Type B pancreatic cell (in vitro differentiated cells): ENCODE data around the gene MTF2. TPM values are rescaled to one million over a fixed set of nuclear protein-coding genes. Genes with fewer than 3 reads are reported as not detected.
A peak's percentile ranks its signal among the peaks of the same experiment; 100 is the strongest.

Experiments used
- DNase-seq: peaks from one replicate; pipeline ENCODE4 v3.0.0; 2021; ENCODE audit warnings: mixed read lengths; ENCODE audit not compliant: unreplicated experiment; ENCODE audit errors: extremely low spot score
- H3K27ac Mint-ChIP-seq: 2 replicates; pipeline ENCODE4 v1.8.0; 2021; ENCODE audit warnings: mild to moderate bottlenecking, mixed read lengths
- H3K27me3 Mint-ChIP-seq: 2 replicates; pipeline ENCODE4 v1.8.0; 2021; ENCODE audit warnings: mixed read lengths
- H3K36me3 Mint-ChIP-seq: 2 replicates; pipeline ENCODE4 v1.8.0; 2021; ENCODE audit warnings: mixed read lengths
- H3K4me1 Mint-ChIP-seq: one replicate; pipeline ENCODE4 v1.8.0; 2021; ENCODE audit warnings: mixed read lengths; ENCODE audit not compliant: unreplicated experiment
- H3K4me3 Mint-ChIP-seq: 2 replicates; pipeline ENCODE4 v1.8.0; 2021; ENCODE audit warnings: mild to moderate bottlenecking, mixed read lengths
- H3K9me3 Mint-ChIP-seq: 2 replicates; pipeline ENCODE4 v1.8.0; 2021; ENCODE audit warnings: mixed read lengths
- total RNA-seq: library from RNA; stranded (reverse); gene quantifications from 2 replicates; pipeline ENCODE4 v1.2.1, GENCODE V29; 2021; ENCODE audit warnings: low replicate concordance
- TF ChIP-seq, protein P1 (sequence below): fragments of 200-600 bp; sonication (generic); conservative IDR thresholded peaks from 2 replicates; pipeline ENCODE4 v1.5.0; 2021; ENCODE audit warnings: antibody characterized with exemption, mild to moderate bottlenecking

The MTF2 gene
- total RNA-seq, 1 donor from 2014 or later, result 67.8 TPM

DNA sequence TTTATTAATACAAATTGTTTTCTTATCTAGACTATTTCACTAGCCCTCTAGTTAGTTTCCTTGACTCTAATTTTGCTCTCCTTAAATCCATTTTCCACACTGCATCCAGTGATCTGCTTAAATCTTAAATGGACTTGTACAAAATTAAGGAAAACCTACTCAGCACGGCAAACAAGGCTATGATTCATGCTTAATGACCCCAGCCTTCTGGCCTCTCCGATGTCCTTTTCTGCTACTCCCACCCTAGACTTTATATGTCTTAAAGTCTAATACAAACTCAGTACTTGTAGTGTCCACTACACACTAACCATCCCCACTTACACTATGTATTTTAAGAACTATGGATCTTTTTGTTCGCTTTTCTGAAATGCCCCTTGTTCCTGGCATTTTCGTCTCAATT is 98.9 kb downstream of the MTF2 start:
- H3K4me3 Mint-ChIP-seq, result peak overlapping the region; percentile 98
- TF ChIP-seq, protein P1, sequence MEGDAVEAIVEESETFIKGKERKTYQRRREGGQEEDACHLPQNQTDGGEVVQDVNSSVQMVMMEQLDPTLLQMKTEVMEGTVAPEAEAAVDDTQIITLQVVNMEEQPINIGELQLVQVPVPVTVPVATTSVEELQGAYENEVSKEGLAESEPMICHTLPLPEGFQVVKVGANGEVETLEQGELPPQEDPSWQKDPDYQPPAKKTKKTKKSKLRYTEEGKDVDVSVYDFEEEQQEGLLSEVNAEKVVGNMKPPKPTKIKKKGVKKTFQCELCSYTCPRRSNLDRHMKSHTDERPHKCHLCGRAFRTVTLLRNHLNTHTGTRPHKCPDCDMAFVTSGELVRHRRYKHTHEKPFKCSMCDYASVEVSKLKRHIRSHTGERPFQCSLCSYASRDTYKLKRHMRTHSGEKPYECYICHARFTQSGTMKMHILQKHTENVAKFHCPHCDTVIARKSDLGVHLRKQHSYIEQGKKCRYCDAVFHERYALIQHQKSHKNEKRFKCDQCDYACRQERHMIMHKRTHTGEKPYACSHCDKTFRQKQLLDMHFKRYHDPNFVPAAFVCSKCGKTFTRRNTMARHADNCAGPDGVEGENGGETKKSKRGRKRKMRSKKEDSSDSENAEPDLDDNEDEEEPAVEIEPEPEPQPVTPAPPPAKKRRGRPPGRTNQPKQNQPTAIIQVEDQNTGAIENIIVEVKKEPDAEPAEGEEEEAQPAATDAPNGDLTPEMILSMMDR, result no peak
- no peaks in the 10 kb centered on the region for H3K27me3 Mint-ChIP-seq
- DNase-seq, result no peak
- peaks cover 10% of the 10 kb centered on the region for H3K36me3 Mint-ChIP-seq
- no peaks in the 10 kb centered on the region for H3K9me3 Mint-ChIP-seq
- H3K27ac Mint-ChIP-seq, result peak overlapping the region; percentile 98
- peaks cover 20% of the 10 kb centered on the region for H3K4me1 Mint-ChIP-seq

DNA sequence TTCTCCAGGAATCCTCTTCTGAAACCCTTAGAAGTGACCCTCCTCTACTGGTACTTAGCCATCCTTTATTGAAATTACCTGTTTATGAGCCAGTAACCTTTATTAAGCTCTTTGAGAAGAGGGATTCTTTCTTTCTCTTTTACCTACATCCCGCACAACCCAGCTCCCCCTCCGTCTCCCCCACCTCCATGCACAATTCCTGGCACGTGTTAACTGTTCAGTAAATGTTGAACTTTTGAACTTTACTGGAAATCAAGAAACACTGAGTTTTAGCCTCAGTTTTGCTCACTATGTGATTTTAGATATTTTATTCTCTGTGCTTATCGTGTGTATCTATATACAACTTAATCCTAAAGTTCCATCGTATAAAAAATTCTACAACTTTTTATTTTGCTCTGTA is 99.3 kb downstream of the MTF2 start:
- DNase-seq, result no peak

DNA sequence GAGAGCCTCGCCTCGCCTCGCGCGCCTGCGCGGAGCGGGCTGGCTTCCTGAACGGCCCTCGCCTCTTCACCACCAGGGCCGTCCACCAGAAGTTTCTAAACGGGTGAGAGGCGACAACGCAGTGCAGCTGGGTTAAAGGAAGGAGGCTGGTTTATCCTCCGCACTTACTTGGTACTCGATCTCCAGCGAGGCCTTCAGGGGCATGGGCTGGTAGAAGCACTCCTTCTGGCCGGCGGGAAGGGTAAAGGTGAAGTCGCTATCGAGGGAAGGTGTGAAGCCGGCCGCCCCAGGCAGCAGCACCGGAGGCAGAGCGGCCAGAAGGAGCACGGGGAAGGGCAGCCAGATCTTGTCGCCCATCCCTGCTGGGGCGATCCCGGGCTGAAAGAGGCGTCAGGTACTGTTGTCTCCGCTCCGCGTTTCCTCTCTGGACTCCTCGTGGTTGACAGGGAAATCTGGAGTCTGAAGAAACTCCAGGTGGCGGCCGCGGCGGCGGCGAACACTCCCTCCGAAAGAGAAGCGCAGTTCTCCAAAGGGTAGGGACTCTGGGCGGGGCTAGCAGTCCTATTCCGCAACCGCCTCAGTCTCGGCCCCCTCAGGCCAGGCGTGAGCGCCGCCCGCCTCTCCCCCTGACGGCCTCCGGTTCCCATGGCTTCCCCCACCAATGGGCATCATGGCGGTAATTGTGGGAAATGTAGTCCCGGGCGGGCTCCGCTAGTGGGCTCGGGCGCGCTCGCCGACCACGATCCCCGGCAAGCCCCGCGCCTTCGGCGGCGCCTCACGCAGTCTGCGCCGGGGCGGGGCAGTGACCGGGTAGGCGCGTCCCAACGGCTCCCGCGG is 101.0 kb downstream of the MTF2 start, which contains the start of gene TMED5:
Gene TMED5, minus strand, starts transcription at position 528 of the 837 bp plus-strand sequence. Its CDS starts 171 bp downstream, at position 357.
- no peaks in the 10 kb centered on the region for H3K27me3 Mint-ChIP-seq
- peak within 1 kb of the TSS; percentile 98 for H3K4me3 Mint-ChIP-seq
- no peaks in the 10 kb centered on the region for H3K36me3 Mint-ChIP-seq
- H3K27ac Mint-ChIP-seq, result peak within 1 kb of the TSS; percentile 98
- TF ChIP-seq, protein P1, result peak; percentile 66
- peak; percentile 98 for DNase-seq
- no peaks in the 10 kb centered on the region for H3K9me3 Mint-ChIP-seq
- peaks cover 20% of the 10 kb centered on the region for H3K4me1 Mint-ChIP-seq

More for the DNA sequence above, 99.3 kb downstream of the MTF2 start:
- H3K9me3 Mint-ChIP-seq, result no peaks in the 10 kb centered on the region
- peak overlapping the region; percentile 98 for H3K27ac Mint-ChIP-seq
- peak overlapping the region; percentile 98 for H3K4me3 Mint-ChIP-seq
- H3K36me3 Mint-ChIP-seq, result peaks cover 7% of the 10 kb centered on the region
- TF ChIP-seq, protein P1, result no peak
- H3K4me1 Mint-ChIP-seq, result peaks cover 20% of the 10 kb centered on the region
- H3K27me3 Mint-ChIP-seq, result no peaks in the 10 kb centered on the region

DNA sequence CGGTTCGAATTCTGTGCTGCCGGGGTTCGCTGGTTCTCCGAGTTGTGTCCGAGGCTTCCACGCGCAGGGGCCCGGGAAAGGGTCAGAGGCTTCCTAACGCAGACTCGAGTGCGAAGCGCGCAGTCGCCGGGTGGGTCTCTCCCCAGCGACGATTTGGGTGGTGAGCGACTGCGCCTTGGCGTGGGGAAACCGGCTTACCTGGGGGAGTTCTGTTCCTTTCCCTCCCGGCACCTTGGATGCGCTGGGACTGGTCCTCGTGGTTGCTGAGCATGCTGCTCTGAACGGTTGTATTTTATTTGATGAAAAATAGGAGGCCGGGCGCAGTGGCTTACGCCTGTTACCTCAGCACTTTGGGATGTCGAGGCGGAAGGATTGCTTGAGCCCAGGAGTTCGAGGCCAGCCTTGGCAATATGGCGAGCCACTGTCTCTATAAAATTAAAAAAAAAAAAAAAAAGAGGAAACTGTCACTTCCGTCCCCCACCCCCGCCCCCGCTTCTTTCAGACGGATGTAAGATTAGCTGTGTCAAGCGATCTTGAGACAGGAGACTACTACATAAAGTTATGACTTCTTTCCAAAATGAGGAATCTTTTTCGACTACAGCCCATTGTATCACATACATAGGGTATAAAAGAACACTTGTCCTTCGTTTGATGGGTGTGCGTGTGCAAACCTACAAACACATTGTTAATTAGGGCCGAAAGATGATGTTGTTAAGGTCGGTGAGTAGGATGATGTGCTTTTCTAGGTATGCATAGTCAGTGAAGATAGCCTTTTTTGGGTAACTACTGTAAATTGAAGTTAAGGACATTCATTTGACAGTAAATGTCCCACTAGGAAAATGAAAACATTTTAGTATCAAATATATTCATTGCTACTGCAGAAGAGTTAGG is 101.9 kb downstream of the MTF2 start, which contains the start of gene CCDC18:
Gene CCDC18, plus strand, starts transcription at position 2 of the 891 bp plus-strand sequence. CDS start 2,638 bp downstream, outside the sequence.
- DNase-seq, result no peak
- TF ChIP-seq, protein P1, result no peak
- no peaks in the 10 kb centered on the region for H3K36me3 Mint-ChIP-seq
- peak within 1 kb of the TSS; percentile 98 for H3K27ac Mint-ChIP-seq
- H3K27me3 Mint-ChIP-seq, result no peaks in the 10 kb centered on the region
- peaks cover 20% of the 10 kb centered on the region for H3K4me1 Mint-ChIP-seq
- no peaks in the 10 kb centered on the region for H3K9me3 Mint-ChIP-seq
- peak within 1 kb of the TSS; percentile 98 for H3K4me3 Mint-ChIP-seq

DNA sequence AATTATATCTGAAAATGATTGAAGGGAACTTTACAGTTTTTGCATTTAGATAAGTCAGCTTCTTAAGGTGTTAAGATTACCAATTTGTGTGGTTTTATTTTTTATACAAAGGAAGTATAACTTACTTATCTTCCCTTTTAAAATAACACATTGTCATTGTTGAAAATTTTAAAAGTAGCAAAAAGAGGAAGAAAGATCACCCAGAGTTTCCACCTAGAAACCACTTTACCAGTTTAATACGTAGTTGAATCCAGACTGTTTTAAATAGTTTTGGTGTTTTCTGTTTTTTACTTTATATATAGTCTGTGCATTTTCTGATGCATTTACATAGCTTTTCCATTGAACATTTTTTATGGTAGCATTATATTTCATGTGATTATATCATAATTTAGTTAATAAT is 107.6 kb downstream of the MTF2 start:
- H3K27me3 Mint-ChIP-seq, result no peaks in the 10 kb centered on the region
- H3K9me3 Mint-ChIP-seq, result no peaks in the 10 kb centered on the region

More for the DNA sequence above, 107.6 kb downstream of the MTF2 start:
- no peak for DNase-seq
- TF ChIP-seq, protein P1, result no peak
- Mint-ChIP-seq H3K27ac (no peak overlapping the region), H3K4me1 (no peaks in the 10 kb centered on the region), H3K4me3 (no peak overlapping the region), H3K36me3 (peaks cover 5% of the 10 kb centered on the region)
